ENCODE measurements around the gene NHSL1. TPM values are rescaled to one million over a fixed set of nuclear protein-coding genes. Genes with fewer than 3 reads are reported as not detected.

NHSL1 gene
- polyA plus RNA-seq, 4 donors = 10.0 to 15.1 (median 11.6) TPM

- no peak for DNase-seq (ENCODE audit: low read depth in 4 of 4, low spot score in 2 of 4)
These were observed 121.5 kb downstream of the NHSL1 start, which contains the start of gene SMIM28 for GRCh38 chr6:138377844-138378243. TSS of gene SMIM28 (plus strand) at chr6:138377905. CDS start at chr6:138378073, 168 bp downstream.

- no peak for DNase-seq (ENCODE audit: low read depth in 4 of 4, low spot score in 2 of 4)
These were observed 122.3 kb downstream of the NHSL1 start for GRCh38 chr6:138377042-138377441.

GRCh38 chr6:138374815-138375214 is 124.5 kb downstream of the NHSL1 start:
- DNase-seq (ENCODE audit: low read depth in 4 of 4, low spot score in 2 of 4) = no peak

GRCh38 chr6:138374230-138374629 is 125.1 kb downstream of the NHSL1 start:
- DNase-seq (ENCODE audit: low read depth in 4 of 4, low spot score in 2 of 4) = no peak

GRCh38 chr6:138372711-138373463 is 126.4 kb downstream of the NHSL1 start:
- no peak for DNase-seq (ENCODE audit: low read depth in 4 of 4, low spot score in 2 of 4)

Other genes starting within 250 kb of the NHSL1 start
- not detected for gene SMIM28, start 121.6 kb downstream of the NHSL1 start, polyA plus RNA-seq (ENCODE audit: insufficient read length in 4 of 4)
- 10 to 100 TPM; 54.4 to 66.8 (median 60.7) TPM for gene HEBP2, start 95.3 kb downstream of the NHSL1 start, polyA plus RNA-seq (ENCODE audit: insufficient read length in 4 of 4)